Mononuclear cell (primary cell): Measurements from ENCODE around the gene DNAI2. TPM values are rescaled to one million over a fixed set of nuclear protein-coding genes. Genes with fewer than 3 reads are reported as not detected.
"Not testable (repeated sequence)": the region's sequence is repeated elsewhere in the genome, so short reads cannot be mapped to it uniquely, and the experiment has no call there.

ENCODE experiments used
- H3K27me3 ChIP-seq: 2 replicates; pipeline ENCODE4 v1.6.0; 2011; ENCODE audit warnings: low read length, control low read depth; ENCODE audit not compliant: insufficient read depth
- H3K4me1 ChIP-seq: 2 replicates; pipeline ENCODE4 v1.5.1; 2011; ENCODE audit warnings: mild to moderate bottlenecking, low read length, control low read depth; ENCODE audit not compliant: insufficient read depth
- H3K4me3 ChIP-seq: 2 replicates; pipeline ENCODE4 v1.5.1; 2011; ENCODE audit warnings: mild to moderate bottlenecking, low read length, moderate library complexity
- H3K9me3 ChIP-seq: 2 replicates; pipeline ENCODE4 v1.5.1; 2011; ENCODE audit warnings: low read depth, mild to moderate bottlenecking, control low read depth, low read length
- total RNA-seq: library from RNA; depleted of rRNA; stranded (reverse); fragments of >200 nt; gene quantifications from one replicate; pipeline ENCODE4 v1.2.3, GENCODE V29; 2012

Gene DNAI2
- total RNA-seq, 1 donor: 0.21 TPM

DNA sequence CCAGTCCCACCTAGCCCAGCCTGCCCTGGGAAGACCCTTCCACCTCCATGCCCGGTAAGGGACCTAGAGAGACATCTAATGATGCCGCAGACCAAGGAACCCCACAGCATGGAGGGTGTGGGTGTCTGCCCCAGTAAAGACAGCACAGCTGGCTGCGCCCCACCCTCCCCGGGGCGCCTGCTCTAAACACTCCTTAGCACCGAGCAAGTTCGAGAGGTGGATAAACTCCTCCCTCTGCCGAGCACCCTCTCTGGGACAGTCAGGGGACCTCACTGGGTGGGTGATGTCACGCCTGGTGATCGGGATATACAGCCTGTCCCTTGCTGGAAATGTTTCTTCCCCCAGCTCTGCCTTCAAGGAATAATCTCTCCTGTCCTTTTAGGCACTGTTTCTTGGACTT is 16.7 kb upstream of the DNAI2 start:
- Histone ChIP-seq H3K4me1 (no peaks in the 10 kb centered on the region), H3K9me3 (no peaks in the 10 kb centered on the region), H3K27me3 (no peaks in the 10 kb centered on the region), H3K4me3 (no peak overlapping the region)

DNA sequence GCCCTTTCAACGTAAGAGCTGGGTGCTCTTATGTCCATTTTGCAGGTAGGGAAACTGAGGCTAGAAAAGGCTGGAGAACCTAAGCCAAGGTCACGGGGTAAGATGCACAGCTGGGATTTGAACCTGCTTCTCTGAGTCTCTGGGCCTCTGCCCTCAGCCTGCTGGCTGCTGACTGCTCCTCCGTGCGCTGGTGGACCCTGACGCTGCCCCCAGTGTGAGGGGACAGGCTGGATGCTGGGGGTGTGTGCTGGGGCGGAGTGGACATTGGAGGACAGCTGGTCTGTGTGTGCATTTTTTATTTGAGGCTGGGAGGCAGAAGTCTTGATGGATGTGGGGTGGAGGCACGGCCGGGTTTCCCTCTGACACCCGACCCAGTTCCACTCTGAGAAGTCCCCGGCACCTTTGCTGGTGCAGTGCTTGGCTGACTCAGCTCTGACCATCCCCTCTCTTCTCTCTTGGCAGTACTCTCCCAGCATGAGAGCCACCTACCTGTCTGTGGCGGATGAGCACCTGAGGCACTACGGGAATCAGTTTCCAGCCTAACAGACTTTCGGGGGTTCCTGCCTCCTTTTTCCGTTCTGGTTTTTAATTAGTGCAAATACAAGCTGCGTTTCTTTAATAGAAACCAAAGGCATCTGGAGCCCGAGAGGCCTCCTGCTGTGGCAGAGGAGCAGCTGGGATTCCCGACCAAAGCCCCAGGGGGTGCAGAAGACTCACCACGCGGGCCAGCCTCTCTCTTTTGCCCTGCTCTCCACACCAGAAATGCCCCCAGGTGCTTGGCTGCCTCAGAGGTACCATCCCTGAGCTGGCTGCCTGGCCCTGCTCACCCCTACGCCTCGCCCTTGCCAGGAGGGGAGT is 14.1 kb upstream of the DNAI2 start:
- Histone ChIP-seq H3K4me1 (no peaks in the 10 kb centered on the region), H3K4me3 (no peak overlapping the region), H3K27me3 (no peaks in the 10 kb centered on the region), H3K9me3 (no peaks in the 10 kb centered on the region)

DNA sequence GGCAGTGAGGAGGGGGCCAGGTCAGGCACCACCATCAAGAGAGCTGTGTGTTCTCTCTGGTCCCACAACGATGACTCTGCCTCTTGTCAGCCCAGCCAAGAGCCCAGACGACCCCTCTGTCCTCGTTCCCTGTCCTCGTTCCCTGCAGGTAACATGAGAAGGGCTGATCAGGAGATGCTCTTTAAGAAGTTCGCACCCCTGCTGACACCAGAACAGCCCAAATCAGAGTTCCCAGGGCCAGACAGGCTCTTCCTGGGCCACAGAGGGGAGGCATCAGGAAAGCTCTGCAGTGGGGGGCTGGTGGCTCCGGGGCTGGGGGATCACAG is 13.5 kb upstream of the DNAI2 start:
- H3K4me3 ChIP-seq: no peak overlapping the region
- H3K27me3 ChIP-seq: no peaks in the 10 kb centered on the region
- H3K4me1 ChIP-seq: no peaks in the 10 kb centered on the region
- H3K9me3 ChIP-seq: no peaks in the 10 kb centered on the region

DNA sequence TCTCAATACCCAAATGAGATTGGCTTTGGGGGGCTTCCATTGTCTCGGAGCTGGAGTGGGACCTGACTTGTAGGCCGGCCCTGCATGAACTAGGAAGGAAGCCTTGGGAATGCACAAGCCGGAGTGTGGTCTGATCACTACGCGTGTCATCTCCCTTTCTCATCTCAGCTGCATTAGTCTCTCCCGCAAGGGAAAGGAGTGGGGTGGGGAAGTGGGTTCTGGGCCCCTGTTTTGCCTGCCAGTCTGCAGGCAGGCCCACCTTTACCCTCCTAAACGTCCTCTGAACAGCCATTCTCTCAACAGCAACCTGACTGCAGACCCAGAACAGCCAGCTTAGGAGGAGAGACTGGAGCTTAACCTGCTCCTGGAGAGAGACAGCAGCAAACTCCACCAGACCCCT is 11.4 kb upstream of the DNAI2 start:
- Histone ChIP-seq H3K4me3 (no peak overlapping the region), H3K9me3 (no peaks in the 10 kb centered on the region), H3K4me1 (no peaks in the 10 kb centered on the region), H3K27me3 (no peaks in the 10 kb centered on the region)

DNA sequence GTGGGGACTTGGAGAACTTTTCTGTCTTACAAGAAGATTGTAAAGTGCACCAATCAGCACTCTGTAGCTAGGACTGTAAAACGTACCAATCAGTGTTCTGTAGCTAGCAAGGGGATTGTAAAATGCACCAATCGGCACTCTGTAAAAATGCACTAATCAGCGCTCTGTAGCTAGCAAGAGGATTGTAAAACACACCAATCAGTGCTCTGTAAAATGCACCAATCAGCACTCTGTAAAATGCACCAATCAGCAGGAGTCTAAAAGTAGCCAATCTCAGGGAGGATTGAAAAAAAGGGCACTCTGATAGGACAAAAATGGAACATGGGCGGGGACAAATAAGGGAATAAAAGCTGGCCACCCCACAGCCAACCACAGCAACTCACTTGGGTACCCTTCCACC is 7.0 kb upstream of the DNAI2 start:
- not testable (repeated sequence) for H3K4me3 ChIP-seq, H3K27me3 ChIP-seq, H3K4me1 ChIP-seq, H3K9me3 ChIP-seq

DNA sequence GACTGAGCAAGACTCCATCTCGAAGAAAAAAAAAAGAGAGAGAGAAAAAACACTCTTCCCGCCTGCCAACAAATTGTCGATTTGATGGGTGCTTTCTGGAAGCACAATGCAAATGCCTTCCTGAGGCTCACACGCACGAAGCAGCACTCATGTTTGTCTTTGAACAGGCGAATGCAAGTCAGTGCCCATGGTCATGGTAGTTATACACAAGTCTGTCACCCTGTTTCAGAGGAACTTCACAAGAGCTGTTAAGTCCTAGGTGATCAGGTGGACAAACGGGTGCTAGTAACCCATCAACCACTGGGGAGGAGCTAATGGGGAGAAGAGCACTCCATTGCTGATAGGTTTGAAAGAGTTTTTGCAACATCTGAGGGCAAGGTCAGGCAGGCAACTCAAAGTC is 6.5 kb upstream of the DNAI2 start:
- Histone ChIP-seq H3K4me1 (no peaks in the 10 kb centered on the region), H3K9me3 (no peaks in the 10 kb centered on the region), H3K4me3 (no peak overlapping the region), H3K27me3 (no peaks in the 10 kb centered on the region)

DNA sequence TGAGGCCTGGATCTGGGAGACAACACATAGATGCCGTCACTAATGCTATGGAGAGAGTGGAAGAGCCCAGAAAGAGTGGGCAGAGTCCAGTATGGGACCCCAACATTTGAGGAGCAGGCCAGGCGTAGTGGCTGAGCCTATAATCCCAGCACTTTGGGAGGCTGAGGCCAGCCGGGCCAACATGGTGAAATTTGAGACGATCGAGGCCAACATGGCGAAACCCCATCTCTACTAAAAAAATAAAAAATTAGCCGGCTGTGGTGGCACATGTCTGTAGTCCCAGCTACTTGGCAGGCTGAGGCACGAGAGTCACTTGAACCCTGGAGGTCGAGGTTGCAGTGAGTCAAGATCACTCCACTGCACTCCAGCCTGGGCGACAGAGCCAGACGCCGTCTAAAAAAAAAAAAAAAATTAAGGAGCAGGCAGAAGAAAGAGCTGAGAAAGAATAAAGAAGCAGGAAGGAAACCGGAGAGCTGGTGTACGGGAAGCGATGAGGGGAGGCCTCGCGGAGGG is 6.0 kb upstream of the DNAI2 start:
- H3K9me3 ChIP-seq: no peaks in the 10 kb centered on the region
- no peak overlapping the region for H3K4me3 ChIP-seq
- H3K4me1 ChIP-seq: no peaks in the 10 kb centered on the region
- H3K27me3 ChIP-seq: no peaks in the 10 kb centered on the region

DNA sequence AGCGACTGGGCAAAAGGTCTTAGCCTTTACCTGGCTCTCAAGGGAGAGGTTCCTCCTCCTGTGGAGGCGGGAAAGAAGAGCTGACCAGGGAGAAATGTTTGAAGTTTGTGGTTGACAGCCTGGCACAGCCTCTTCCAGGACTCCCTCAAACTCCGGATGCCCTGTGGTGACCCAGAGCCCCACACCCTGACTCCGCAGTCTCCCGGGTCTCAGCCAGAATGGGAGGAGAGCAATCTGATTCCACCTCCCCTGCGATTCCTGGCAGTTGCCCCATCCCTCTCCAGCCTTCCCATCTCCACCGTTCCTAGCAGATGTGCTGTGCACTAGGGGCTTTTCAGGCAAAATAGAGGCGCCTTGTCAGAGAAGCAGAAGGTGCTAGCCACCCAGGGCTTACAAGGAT is 5.5 kb upstream of the DNAI2 start:
- H3K4me1 ChIP-seq: peaks cover under 1% of the 10 kb centered on the region
- no peaks in the 10 kb centered on the region for H3K27me3 ChIP-seq
- no peaks in the 10 kb centered on the region for H3K9me3 ChIP-seq
- H3K4me3 ChIP-seq: no peak overlapping the region

DNA sequence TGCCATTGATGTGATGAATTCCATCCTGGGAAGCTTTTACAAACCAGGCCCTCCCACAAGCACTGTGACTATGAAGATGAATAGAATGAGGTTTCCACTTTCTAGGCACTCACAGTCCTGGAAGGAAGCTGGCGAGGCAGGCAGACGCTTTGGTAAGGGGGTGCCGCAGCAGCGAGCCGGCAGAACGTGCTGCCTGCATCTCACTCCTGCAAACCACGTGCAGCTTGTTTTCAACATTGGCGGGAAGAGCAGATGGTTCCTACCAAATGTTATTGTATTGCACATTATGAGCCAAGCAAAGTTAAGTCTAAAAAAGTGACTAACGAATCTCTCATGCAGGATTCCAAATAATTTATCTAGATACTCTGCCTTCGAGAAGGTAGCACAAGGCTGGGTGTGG is 3.7 kb upstream of the DNAI2 start:
- peaks cover 18% of the 10 kb centered on the region for H3K4me1 ChIP-seq
- H3K9me3 ChIP-seq: no peaks in the 10 kb centered on the region
- no peaks in the 10 kb centered on the region for H3K27me3 ChIP-seq
- H3K4me3 ChIP-seq: no peak overlapping the region

DNA sequence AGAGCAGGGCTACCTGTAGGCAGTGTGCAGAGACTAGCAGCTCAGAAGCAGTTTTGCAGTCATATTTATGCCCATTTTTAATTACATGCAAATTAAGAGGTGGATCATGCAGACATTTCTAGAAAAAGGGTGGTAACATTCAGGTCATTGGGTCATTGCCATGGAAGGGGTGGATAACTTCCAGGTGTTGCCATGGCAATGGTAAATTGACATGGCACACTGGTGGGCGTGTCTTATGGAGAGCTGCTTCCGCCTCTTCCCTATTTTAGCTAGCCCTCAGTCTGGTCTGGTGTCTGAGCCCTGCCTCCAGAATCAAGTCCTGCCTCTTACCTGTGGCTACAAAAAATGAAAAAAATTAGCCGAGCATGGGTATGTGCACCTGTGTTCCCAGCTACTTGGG is 2.8 kb upstream of the DNAI2 start:
- Histone ChIP-seq H3K4me3 (no peak overlapping the region), H3K4me1 (peaks cover 19% of the 10 kb centered on the region), H3K27me3 (no peaks in the 10 kb centered on the region), H3K9me3 (no peaks in the 10 kb centered on the region)

DNA sequence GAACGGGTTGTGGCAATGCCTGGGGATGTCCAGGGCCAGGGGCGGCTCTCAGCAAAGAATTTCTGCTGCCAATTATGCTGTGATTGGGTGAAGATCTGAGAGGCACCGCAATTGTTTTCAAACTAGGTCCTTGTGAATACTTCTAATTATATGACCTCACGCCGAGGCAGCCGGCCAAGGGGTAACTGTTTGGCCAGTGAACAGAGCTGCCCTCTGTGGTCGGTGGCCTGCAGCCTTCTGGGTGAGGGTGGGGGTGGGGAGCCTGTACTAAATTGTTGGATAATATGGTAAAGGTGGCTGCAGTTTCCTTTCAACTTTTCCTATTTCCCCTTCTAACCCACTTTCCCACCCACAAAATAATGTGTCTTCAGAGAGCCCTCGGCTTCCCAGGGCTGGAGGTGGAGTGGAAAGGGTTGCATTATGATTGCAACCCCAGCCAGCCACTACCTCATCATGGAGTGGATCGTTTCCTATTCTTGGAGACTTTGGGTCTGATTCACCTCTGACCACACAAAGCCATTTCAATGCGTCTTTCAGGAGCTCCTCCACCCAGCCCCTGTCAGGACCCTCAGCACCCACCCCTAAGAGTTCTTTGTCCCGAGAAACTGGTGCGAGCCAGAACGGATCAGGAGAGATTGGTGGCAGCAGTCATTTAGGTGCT is 2.0 kb upstream of the DNAI2 start:
- Histone ChIP-seq H3K9me3 (no peaks in the 10 kb centered on the region), H3K4me3 (no peak overlapping the region), H3K27me3 (no peaks in the 10 kb centered on the region), H3K4me1 (peaks cover 19% of the 10 kb centered on the region)

DNA sequence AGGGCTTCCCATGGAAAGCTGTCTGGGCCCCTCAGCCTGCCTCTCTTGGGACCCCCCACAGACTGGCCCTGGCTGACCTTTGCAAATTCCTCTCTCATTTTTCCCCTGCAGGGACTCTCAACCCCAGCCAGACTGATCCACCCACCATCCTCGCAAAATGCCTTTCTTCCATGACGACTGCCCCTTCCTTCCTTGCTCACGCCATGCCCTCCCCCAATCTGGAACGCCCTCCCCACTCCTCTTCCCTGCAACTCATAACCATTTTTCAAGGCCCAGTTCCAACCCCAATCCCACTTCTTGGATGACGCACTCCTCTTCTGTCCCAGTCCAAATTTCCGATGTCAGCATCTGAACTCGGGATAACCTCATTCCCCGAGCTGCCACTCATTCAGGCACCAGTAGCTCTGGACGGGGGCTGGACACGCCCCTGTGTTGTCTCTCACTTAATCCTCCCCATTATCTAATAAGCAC is 1.3 kb upstream of the DNAI2 start:
- no peaks in the 10 kb centered on the region for H3K27me3 ChIP-seq
- H3K4me1 ChIP-seq: peaks cover 19% of the 10 kb centered on the region
- no peaks in the 10 kb centered on the region for H3K9me3 ChIP-seq
- no peak overlapping the region for H3K4me3 ChIP-seq

DNA sequence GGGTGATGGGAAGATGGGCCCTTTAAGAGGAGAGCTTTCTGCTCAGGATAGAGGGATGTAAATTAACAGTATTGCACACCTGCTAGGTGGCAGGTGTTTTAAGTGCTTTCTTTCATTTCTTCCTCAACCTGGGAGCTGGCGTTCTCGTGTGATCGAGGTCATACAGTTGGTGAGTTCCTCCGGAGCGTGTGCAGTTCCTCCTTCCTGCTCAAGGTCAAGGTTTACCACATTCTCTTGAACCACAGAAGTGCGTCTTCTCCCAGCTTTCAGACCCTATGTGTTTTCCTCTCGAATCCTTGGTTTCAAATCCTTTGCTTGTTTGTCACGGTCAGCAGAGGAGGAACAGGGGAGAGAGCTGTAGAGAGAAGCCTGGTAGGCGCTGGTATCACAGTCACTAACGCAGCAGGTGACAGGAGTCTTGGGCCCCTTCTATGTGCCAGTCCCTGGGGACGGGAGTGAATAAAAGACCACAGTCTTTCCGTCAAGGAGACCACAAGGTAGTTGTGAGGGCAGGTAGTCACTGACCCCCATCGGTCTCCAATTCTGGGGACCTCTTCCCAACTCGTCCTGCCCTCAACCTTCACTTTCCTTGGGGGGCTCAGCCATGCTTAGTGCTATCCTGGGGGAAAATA is 791 bp downstream of the DNAI2 start:
- H3K4me3 ChIP-seq: no peak overlapping the region
- H3K4me1 ChIP-seq: peaks cover 24% of the 10 kb centered on the region
- no peaks in the 10 kb centered on the region for H3K9me3 ChIP-seq
- H3K27me3 ChIP-seq: no peaks in the 10 kb centered on the region

DNA sequence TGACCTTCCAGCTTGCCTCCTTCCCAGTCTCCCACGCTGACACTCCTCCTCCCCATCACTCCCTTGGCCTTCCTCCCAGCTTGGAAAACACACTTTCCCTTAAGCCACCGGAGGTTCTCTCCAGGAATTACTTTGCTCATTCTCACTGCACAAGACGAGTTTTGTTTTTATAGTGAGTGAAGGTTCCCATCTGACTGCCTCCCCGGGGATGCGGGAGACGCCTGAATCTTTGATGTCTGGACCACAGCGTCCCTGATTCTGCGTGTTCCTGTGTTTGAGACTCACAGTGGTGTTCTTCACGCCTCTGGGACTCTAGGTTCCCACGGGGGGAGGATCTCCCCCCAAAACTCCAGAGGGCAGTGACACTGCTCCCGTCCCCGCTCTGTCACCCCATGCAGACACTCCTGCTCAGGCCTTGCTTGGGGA is 2.0 kb downstream of the DNAI2 start:
- Histone ChIP-seq H3K27me3 (no peaks in the 10 kb centered on the region), H3K9me3 (no peaks in the 10 kb centered on the region), H3K4me3 (no peak overlapping the region), H3K4me1 (peaks cover 36% of the 10 kb centered on the region)

DNA sequence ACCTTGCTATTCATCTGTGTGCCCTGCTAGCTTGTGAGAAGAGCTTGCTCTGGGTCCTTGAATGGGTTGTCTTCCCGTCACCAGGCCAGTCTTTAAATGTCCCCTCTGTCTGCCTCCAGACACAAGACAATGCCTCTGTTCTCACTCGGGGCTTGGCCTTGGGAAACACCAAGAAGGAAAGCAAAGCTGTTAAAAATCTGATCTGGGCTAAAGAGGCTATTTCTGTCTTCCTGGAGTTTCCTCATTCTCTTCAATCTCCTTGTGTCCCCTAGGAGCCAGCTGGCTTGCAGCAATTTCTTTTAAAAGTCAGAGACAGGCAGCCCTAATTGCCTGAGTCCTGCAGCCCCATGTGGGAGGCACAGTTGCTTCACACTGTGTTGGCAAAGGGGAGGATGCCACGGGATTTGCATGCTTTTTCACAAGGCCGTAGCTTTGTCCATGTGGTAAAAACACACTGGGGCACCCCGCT is 2.5 kb downstream of the DNAI2 start:
- Histone ChIP-seq H3K27me3 (no peaks in the 10 kb centered on the region), H3K4me3 (no peak overlapping the region), H3K9me3 (no peaks in the 10 kb centered on the region), H3K4me1 (peaks cover 39% of the 10 kb centered on the region)
